Testis (tissue), 2 donors: ENCODE data around the gene ERC1.

Experiments
- POLR2A ChIP-seq: fragments of 450-650 bp; IDR thresholded peaks from one replicate; pipeline ENCODE4 v1.6.1; 2017; ENCODE audit warnings: antibody characterized with exemption, mild to moderate bottlenecking, moderate library complexity
- TF ChIP-seq, protein P1 (sequence below), 3 experiments: fragments of 450-650 bp in 2 of 3; fragments of 200-600 bp in 1 of 3; sonication (generic) in 1 of 3; IDR thresholded peaks; one replicate each; pipeline ENCODE4 v1.5.1; 2016 to 2019; ENCODE audit warnings: antibody characterized with exemption in 3 of 3, mild to moderate bottlenecking in 2 of 3, moderate library complexity in 1 of 3

DNA sequence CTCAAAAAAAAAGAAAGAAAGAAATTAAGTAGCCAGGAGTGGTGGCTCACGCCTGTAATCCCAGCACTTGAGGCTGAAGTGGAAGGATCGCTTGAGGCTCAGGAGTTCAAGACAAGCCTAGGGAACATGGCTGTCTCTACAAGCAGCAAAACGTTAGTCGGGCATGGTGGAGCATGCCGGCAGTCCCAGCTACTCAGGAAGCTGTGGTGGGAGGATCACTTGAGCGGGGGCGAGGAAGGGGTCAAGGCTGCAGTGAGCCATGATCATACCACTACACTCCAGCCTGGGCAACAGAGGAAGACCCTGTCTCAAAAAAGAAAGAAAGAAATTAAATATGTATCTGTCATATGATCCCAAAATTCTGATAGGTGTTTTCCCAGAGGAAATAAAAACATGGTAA is 46.8 kb upstream of the ERC1 start:
- TF ChIP-seq, protein P1, sequence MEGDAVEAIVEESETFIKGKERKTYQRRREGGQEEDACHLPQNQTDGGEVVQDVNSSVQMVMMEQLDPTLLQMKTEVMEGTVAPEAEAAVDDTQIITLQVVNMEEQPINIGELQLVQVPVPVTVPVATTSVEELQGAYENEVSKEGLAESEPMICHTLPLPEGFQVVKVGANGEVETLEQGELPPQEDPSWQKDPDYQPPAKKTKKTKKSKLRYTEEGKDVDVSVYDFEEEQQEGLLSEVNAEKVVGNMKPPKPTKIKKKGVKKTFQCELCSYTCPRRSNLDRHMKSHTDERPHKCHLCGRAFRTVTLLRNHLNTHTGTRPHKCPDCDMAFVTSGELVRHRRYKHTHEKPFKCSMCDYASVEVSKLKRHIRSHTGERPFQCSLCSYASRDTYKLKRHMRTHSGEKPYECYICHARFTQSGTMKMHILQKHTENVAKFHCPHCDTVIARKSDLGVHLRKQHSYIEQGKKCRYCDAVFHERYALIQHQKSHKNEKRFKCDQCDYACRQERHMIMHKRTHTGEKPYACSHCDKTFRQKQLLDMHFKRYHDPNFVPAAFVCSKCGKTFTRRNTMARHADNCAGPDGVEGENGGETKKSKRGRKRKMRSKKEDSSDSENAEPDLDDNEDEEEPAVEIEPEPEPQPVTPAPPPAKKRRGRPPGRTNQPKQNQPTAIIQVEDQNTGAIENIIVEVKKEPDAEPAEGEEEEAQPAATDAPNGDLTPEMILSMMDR (IDR thresholded peaks at IDR 0.05), result no peak
- no peak for TF ChIP-seq POLR2A
